Lung microvascular endothelial cell (primary cell): ENCODE measurements around the gene RWDD3. TPM values are rescaled to one million over a fixed set of nuclear protein-coding genes. Genes with fewer than 3 reads are reported as not detected.
A peak's percentile ranks its signal among the peaks of the same experiment; 100 is the strongest.

Experiments
- DNase-seq, 2 donors: peaks; one replicate each; pipeline versions ENCODE4 v3.0.0 to v3.0.0-alpha.2; 2010; ENCODE audit warnings: low read depth in 2 of 2
- total RNA-seq: library from RNA; depleted of rRNA; stranded (reverse); fragments of >200 nt; gene quantifications from 2 replicates; pipeline ENCODE4 v1.2.1, GENCODE V29; 2014

RWDD3 gene
- total RNA-seq, 1 donor from 2014 or later = 11.9 TPM

- no peak for DNase-seq
Observed at GRCh38 chr1:95229706-95230105, 4.3 kb upstream of the RWDD3 start.

DNA sequence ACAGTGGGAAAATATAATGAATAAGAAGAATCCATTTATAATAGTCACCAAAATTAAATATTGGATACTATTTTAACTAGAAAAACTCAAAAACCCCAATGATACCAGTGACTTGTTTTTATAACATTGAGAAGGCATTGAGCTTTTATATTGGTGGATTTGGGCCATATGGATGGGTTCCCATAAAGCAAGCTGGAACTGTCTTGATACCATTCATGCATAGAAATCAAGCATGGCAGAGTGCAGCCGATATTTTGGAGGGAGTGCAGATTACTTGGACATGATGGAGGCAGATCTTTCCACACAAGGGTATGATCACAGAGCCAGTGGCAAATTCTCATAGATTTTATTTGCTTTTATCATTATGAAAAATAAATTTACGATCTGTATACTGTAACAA, 3.8 kb upstream of the RWDD3 start:
- no peak for DNase-seq

DNA sequence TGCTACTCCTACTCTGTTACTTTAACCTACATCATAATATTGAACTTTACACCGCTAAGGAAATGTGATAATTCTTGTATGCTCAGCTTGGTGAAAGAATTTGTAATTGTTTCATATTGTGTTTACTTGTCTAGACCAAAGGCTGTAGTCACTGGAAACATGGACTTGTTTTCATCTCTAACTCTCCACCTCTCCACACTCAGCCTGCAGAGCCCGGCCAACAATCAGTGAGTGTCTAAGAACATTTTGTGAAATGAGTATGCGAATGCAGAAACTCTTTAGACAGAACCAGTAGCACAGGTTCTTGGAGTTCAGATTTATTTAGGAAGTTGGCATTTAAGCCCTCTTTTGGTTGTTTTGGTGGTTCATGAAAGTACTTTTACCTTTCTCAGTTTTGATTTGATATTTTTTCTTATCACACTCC, 3.2 kb upstream of the RWDD3 start:
- no peak for DNase-seq

DNA sequence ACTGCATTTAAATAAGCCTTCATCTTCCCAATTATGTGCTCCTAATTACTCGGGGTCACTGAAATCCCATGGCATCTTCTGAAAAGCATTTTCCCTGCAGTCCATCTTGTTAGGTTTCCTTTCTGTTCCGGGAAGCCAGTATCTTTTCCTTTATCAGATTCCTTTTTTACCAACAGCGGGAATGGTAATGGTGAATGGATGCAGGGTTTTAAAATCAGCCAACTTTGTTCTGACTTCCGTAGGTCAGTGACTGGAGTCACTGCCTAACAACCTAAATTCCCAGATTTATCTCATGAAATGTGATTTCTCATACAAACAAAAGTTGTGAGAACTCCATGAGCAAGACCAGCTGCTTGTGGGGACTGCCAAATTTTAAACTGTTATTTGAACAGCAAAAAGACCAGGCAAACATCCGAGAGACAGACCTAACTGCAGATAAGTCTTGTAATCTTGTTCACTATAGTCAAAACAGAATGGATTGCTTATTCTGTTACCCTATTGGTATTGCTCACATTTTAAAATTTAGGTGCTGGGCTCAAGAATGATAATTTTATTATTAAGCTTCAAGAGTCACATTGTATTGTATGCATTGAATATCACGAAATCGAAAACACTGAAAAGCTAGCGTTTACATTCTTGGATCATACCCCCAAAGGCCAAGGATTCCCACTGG, 1.2 kb upstream of the RWDD3 start:
- no peak for DNase-seq

GRCh38 chr1:95233319-95233736, 682 bp upstream of the RWDD3 start:
- DNase-seq = peak; percentile 13 to 25

GRCh38 chr1:95236784-95237575, 3.0 kb downstream of the RWDD3 start:
- no peak for DNase-seq

DNA sequence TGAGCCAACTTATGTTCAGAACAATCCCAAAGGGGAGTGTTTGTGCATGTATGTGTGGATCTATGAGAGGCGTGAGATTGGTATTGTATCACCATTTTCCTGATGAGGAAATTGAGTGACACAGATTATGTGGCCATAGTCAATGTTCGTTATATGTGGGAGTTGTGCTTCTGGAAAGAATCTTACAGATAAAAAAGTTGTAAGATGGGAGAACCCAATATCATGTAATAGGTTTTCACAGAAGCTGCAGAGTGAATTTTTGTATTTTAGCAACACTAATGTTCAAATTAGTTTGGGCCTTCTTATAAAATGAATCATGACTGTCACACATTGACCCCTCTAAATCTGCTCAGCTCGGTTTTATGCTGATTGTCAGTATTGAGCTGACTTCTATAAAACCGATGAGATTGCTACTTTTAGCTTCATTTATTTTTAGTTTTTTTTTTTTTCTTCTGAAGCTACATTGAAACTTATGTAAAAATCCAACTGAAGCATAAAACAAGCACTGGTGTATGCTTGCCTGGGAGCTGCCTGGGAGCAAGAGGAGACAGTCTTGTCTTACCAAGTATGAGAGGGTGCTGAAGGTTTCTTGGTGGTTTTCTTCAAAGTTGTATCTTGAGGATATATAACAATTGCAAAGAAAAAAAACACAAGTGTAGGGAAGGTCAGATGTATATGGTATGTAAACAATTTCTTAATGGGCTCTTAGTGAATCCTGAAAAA, 4.1 kb downstream of the RWDD3 start:
- no peak for DNase-seq

- no peak for DNase-seq
Observed at GRCh38 chr1:95245029-95245428, 11.0 kb downstream of the RWDD3 start.

- no peak for DNase-seq
Observed at GRCh38 chr1:95246511-95246910, 12.5 kb downstream of the RWDD3 start.

DNA sequence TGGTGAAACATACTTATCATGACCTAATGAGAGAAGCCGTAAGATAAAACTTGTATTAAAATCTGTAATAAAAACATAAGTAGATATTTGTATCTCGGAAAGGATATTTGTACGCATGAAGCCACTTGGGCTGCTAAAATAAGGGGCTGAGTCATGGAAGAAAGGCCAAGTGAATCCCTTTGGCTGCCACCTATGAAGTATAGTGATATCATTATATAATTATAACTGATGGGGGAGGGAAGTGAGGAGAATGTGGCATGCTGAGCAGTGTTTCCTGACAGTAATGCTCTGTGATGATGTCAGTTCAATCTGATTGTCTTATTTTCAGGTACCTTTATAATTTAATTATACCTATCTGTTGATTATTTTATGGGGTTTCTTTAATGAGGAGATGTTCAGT, 13.6 kb downstream of the RWDD3 start:
- no peak for DNase-seq

DNA sequence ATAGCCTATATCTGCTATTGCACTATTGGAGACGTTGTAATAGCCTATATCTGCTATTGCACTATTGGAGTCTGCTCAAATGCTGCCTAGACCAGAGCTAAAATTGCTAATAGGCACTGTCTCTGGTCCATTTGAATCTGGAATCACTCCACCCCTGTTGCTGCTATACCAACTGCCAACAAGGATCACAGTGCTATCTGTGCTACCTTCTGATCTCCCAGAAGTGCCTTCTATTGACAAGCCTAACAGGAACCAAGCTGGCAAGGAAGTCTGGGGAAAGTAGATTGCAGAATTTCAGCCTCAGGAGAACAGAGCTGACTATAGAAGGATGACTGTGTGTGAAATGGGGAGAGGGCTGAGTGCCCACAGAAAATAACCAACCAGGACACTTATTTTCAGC, 15.9 kb downstream of the RWDD3 start:
- DNase-seq = no peak

DNA sequence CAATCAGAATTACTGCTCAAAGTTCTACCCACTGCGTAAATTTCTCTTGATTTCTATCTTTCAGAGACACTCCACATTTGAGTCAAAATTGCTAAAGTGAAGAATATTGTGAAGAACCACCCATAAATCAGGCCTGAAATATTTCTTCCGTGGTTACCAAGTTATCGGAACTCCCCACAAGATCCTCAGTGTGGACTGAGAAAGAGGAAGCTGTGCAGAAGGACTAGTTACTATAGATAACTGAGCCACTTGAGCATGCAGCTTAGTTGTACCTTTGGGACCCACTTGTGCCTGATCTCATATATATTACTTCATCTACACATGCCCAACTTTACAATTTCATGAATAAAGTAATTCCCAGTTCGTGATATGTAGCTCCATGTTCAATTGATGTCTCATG, 18.4 kb downstream of the RWDD3 start:
- no peak for DNase-seq

DNA sequence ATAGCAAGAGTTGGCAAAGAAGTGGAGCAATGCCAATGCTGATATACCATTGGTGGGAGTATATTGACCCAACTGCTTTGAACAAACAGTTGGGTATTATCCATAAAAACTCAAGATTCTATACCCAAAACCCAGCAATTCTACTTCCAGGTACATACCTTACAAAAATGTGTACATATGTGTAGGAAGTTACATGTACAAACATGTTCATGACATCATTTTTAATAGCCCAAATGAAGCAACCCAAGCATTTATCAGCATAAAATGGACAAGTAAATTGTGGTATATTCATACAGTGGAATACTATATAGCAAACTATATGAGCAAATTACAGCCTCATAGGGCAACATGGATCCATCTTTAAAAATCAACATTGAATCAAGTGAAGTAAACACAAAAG, 20.9 kb downstream of the RWDD3 start:
- no peak for DNase-seq

GRCh38 chr1:95255826-95256225, 21.8 kb downstream of the RWDD3 start:
- DNase-seq = no peak

- no peak for DNase-seq
Observed at GRCh38 chr1:95257758-95258157, 23.7 kb downstream of the RWDD3 start.

GRCh38 chr1:95259245-95259644, 25.2 kb downstream of the RWDD3 start:
- no peak for DNase-seq

DNA sequence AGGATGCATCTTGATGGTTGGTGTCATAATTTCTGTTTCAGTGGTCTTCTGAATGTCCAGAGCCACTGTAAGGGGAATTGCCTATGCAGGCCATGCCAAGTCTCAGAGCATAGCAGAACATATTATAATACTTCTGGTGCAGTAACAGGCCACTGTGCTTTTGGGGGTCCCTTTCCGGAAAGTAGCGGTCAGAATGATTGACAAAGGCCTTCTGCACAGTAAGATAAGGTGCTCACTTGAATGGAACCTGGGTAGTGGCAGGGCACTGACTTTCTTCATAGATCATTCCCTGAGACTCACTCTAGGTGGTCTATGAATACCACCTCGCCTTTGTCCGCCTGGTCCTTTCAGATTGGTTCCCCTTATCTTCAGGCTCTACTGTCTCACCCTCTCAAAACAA, 28.9 kb downstream of the RWDD3 start:
- DNase-seq = no peak

DNA sequence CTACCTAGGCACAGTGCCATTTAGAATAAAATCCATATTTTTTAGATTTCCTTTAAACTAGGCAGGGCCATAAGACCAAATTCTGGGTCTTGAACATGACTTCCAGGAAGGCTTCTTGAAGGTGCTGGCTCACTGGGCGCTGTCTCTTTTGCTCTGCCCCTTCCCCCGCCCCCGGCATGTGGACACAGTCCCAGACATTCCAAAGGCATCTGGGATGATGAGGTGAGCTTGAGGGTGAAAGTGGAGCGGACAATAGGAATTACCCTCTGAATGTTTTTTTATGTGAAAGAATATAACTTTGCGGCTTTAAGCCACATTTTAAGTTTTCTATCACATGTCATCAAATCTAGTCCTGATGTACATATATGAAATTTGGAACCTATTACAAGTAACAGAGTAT, 29.4 kb downstream of the RWDD3 start:
- no peak for DNase-seq

- no peak for DNase-seq
Observed at GRCh38 chr1:95265106-95265505, 31.1 kb downstream of the RWDD3 start.

GRCh38 chr1:95276429-95276828, 42.4 kb downstream of the RWDD3 start:
- DNase-seq = no peak

GRCh38 chr1:95278173-95279006, 44.4 kb downstream of the RWDD3 start:
- DNase-seq = no peak
